ENCODE results near the gene APAF1. TPM values are rescaled to one million over a fixed set of nuclear protein-coding genes. Genes with fewer than 3 reads are reported as not detected.

Gene APAF1
- total and polyA plus RNA-seq, 9 of the 15 experiments (the other 6 are each of a cell fraction or from before 2014, with no cell fraction given), result 5.1 to 15.7 (median 9.9) TPM

- no peaks in the 10 kb centered on the region for H3K9me1 ChIP-seq (ENCODE audit: control insufficient read depth, insufficient read depth, low read length)
- no peaks in the 10 kb centered on the region for H3K27me3 ChIP-seq (ENCODE audit: control insufficient read depth in 2 of 2, insufficient read depth in 2 of 2, low read length in 2 of 2)
- no peak overlapping the region for H3K4me3 ChIP-seq
- POLR2A ChIA-PET, result no interaction called here
- in situ Hi-C loops (cut with MboI), result no loop called here
- ATAC-seq (peak; percentile 55), FAIRE-seq (no peak), DNase-seq (ENCODE audit: extremely low read depth in 1 of 4, low spot score in 3 of 4) (no peak)
- no TSS peak for BruUV-seq (replicated peaks)
- no peak overlapping the region for H2AFZ ChIP-seq (ENCODE audit: low read depth, low read length)
- WGBS (ENCODE audit: insufficient coverage, low coverage, missing lambda C conversion rate), result 33% methylated on average over 2 of the region's 2 CpGs
- TF ChIP-seq MEIS2 (IDR thresholded peaks at IDR 0.05; ENCODE audit: partially characterized antibody), result peak; percentile 22
- no peak for TF ChIP-seq ZKSCAN8 (CRISPR knock-in tag; IDR thresholded peaks at IDR 0.05)
- no peak overlapping the region for H3K4me2 ChIP-seq (ENCODE audit: insufficient read depth, low read length)
- no peaks in the 10 kb centered on the region for H3K9me3 ChIP-seq (replicated peaks; ENCODE audit: control insufficient read depth, insufficient read depth, low read depth, low read length)
- intact Hi-C loops (cut with micrococcal nuclease), result loop anchor here (5.0 to 10.0 kb wide), 2 partner anchors 100 to 298 kb away; no protein-coding TSS in a partner anchor
- CTCF ChIA-PET (ENCODE audit: low intra/inter-chr PET ratio), result no interaction called here
- H3K4me1 ChIP-seq (replicated peaks in 1 of 2; ENCODE audit: control insufficient read depth in 2 of 2, insufficient read depth in 2 of 2, low read length in 2 of 2), result peaks cover 4% of the 10 kb centered on the region in 2 experiments; a peak in 2 of 5 replicates
- no peak overlapping the region for H3K9ac ChIP-seq (ENCODE audit: insufficient read depth in 1 of 2, low read depth in 2 of 2, low read length in 2 of 2)
- no peaks in the 10 kb centered on the region for H3K79me2 ChIP-seq (ENCODE audit: control insufficient read depth, insufficient read depth, low read length)
- no peaks in the 10 kb centered on the region for H4K20me1 ChIP-seq (replicated peaks; ENCODE audit: control insufficient read depth, insufficient read depth, low read length)
- H3K27ac ChIP-seq (ENCODE audit: extremely low read depth, low read depth, low read length), result no peak overlapping the region
- H3K36me3 ChIP-seq (ENCODE audit: control insufficient read depth, insufficient read depth, low read length), result no peaks in the 10 kb centered on the region; the same call in 2 of the 3 replicates
Observed at GRCh38 chr12:98697209-98697608, 52.1 kb downstream of the APAF1 start.

GRCh38 chr12:98698603-98699463 lies 53.7 kb downstream of the APAF1 start:
- Histone ChIP-seq H3K9me3 (replicated peaks; ENCODE audit: control insufficient read depth, insufficient read depth, low read depth, low read length) (no peaks in the 10 kb centered on the region), H3K4me3 (no peak overlapping the region), H3K4me2 (ENCODE audit: insufficient read depth, low read length) (no peak overlapping the region), H3K27me3 (ENCODE audit: control insufficient read depth in 2 of 2, insufficient read depth in 2 of 2, low read length in 2 of 2) (no peaks in the 10 kb centered on the region), H3K36me3 (ENCODE audit: control insufficient read depth, insufficient read depth, low read length) (no peaks in the 10 kb centered on the region; the same call in 2 of the 3 replicates), H2AFZ (ENCODE audit: low read depth, low read length) (no peak overlapping the region), H3K79me2 (ENCODE audit: control insufficient read depth, insufficient read depth, low read length) (no peaks in the 10 kb centered on the region), H3K4me1 (replicated peaks in 1 of 2; ENCODE audit: control insufficient read depth in 2 of 2, insufficient read depth in 2 of 2, low read length in 2 of 2) (peaks cover 4% of the 10 kb centered on the region in 2 experiments; a peak in 2 of 5 replicates), H3K27ac (ENCODE audit: extremely low read depth, low read depth, low read length) (no peak overlapping the region), H3K9me1 (ENCODE audit: control insufficient read depth, insufficient read depth, low read length) (no peaks in the 10 kb centered on the region), H4K20me1 (replicated peaks; ENCODE audit: control insufficient read depth, insufficient read depth, low read length) (no peaks in the 10 kb centered on the region), H3K9ac (ENCODE audit: insufficient read depth in 1 of 2, low read depth in 2 of 2, low read length in 2 of 2) (no peak overlapping the region)
- ATAC-seq (peak; percentile 89), FAIRE-seq (peak; percentile 82), DNase-seq (ENCODE audit: extremely low read depth in 1 of 4, low spot score in 3 of 4) (peak; percentile 30 to 70 (median 44))
- CTCF ChIA-PET (ENCODE audit: low intra/inter-chr PET ratio), result no interaction called here
- POLR2A ChIA-PET, result no interaction called here
- no TSS peak for BruUV-seq (replicated peaks)
- intact Hi-C loops (cut with micrococcal nuclease), result loop anchor here (1.0 to 10.0 kb wide), 3 partner anchors 44 to 296 kb away; no protein-coding TSS in a partner anchor
- WGBS (ENCODE audit: insufficient coverage, low coverage, missing lambda C conversion rate), result 25% methylated on average over 6 of the region's 6 CpGs
- in situ Hi-C loops (cut with MboI), result no loop called here
- TF ChIP-seq JUNB (CRISPR knock-in tag; conservative IDR thresholded peaks at IDR 0.05), result no peak
- no peak for TF ChIP-seq SREBF2 (CRISPR knock-in tag; IDR thresholded peaks at IDR 0.05)
- TF ChIP-seq ZNF586 (CRISPR knock-in tag; conservative IDR thresholded peaks at IDR 0.05), result no peak
- no peak for TF ChIP-seq U2AF2 (optimal IDR thresholded peaks at IDR 0.05; ENCODE audit: low read depth, low read length)
- no peak for TF ChIP-seq PCBP2 (IDR thresholded peaks at IDR 0.05; ENCODE audit: low read depth, low read length, poor library complexity, severe bottlenecking)
- TF ChIP-seq CTCF (IDR thresholded peaks at IDR 0.05 in 2 of 3, conservative IDR thresholded peaks at IDR 0.05 in 1 of 3; ENCODE audit: insufficient read depth in 2 of 3, low read depth in 1 of 3, low read length in 3 of 3), result peak; percentile 67 to 77 (median 69)
- TF ChIP-seq RAD21 (CRISPR knock-in tag; conservative IDR thresholded peaks at IDR 0.05 in 1 of 2, IDR thresholded peaks at IDR 0.05 in 1 of 2), result peak; percentile 30 to 76; a peak in 2 of 4 replicates
- no peak for TF ChIP-seq ZNF146 (CRISPR knock-in tag; IDR thresholded peaks at IDR 0.05; ENCODE audit: unreplicated experiment)
- no peak for TF ChIP-seq ZNF444 (CRISPR knock-in tag; IDR thresholded peaks at IDR 0.05)

Measured in K562 (cell line).